HG03025 (cell line): ENCODE data around the gene HCN2.
"Not testable (repeated sequence)": the region's sequence is repeated elsewhere in the genome, so short reads cannot be mapped to it uniquely, and the experiment has no call there.

Source experiments
- ATAC-seq: cut with Tn5 transposase; IDR thresholded peaks from one replicate; pipeline ENCODE4 v1.9.1; 2021; ENCODE audit warnings: mild to moderate bottlenecking, moderate library complexity; ENCODE audit not compliant: unreplicated experiment, low FRiP score

Gene HCN2

GRCh38 chr19:602391-603301 lies 13.0 kb downstream of the HCN2 start:
- ATAC-seq = no peak

GRCh38 chr19:603302-603639 lies 13.6 kb downstream of the HCN2 start:
- ATAC-seq = not testable (repeated sequence)

- not testable (repeated sequence) for ATAC-seq
Measured at GRCh38 chr19:603779-604178, 14.1 kb downstream of the HCN2 start.

- ATAC-seq = no peak
Measured at GRCh38 chr19:604355-604754, 14.7 kb downstream of the HCN2 start.

GRCh38 chr19:605061-605971 lies 15.6 kb downstream of the HCN2 start:
- ATAC-seq = not testable (repeated sequence)

GRCh38 chr19:607301-608154 lies 17.8 kb downstream of the HCN2 start:
- ATAC-seq = no peak

GRCh38 chr19:608155-609003 lies 18.7 kb downstream of the HCN2 start:
- ATAC-seq = no peak

- ATAC-seq = no peak
Measured at GRCh38 chr19:609004-609346, 19.3 kb downstream of the HCN2 start.

- no peak for ATAC-seq
Measured at GRCh38 chr19:610071-610800, 20.6 kb downstream of the HCN2 start.

- no peak for ATAC-seq
Measured at GRCh38 chr19:610801-611480, 21.3 kb downstream of the HCN2 start.

GRCh38 chr19:611481-611868 lies 21.8 kb downstream of the HCN2 start:
- ATAC-seq = no peak

GRCh38 chr19:612941-613340 lies 23.3 kb downstream of the HCN2 start:
- ATAC-seq = no peak

GRCh38 chr19:613732-614567 lies 24.3 kb downstream of the HCN2 start:
- no peak for ATAC-seq

- no peak for ATAC-seq
Measured at GRCh38 chr19:615619-616018, 25.9 kb downstream of the HCN2 start.

- no peak for ATAC-seq
Measured at GRCh38 chr19:616062-616700, 26.5 kb downstream of the HCN2 start.

- no peak for ATAC-seq
Measured at GRCh38 chr19:616747-617526, 27.3 kb downstream of the HCN2 start.
